Stimulated activated memory B cell treated with anti-CD40 and anti-IgM and Interleukin-4, amounts not matched to agents 10 μg/mL and 1 μg/mL and 100 μg/mL, for 72 hours (primary cell): ENCODE results near the gene UGDH.
"Not testable (repeated sequence)": the region's sequence is repeated elsewhere in the genome, so short reads cannot be mapped to it uniquely, and the experiment has no call there.

ENCODE experiments used
- ATAC-seq: fragments of 150-1000 bp; cut with Tn5 transposase; 2 replicates; pipeline ENCODE4 v1.10.0; 2021
- H3K27ac Mint-ChIP-seq: one replicate; pipeline ENCODE4 v1.8.0; 2022; ENCODE audit warnings: mild to moderate bottlenecking, mixed read lengths
- H3K27me3 Mint-ChIP-seq: one replicate; pipeline ENCODE4 v1.8.0; 2022; ENCODE audit warnings: mixed read lengths
- H3K36me3 Mint-ChIP-seq: one replicate; pipeline ENCODE4 v1.8.0; 2022; ENCODE audit warnings: mixed read lengths
- H3K4me1 Mint-ChIP-seq: one replicate; pipeline ENCODE4 v1.8.0; 2022; ENCODE audit warnings: mixed read lengths
- H3K4me3 Mint-ChIP-seq: one replicate; pipeline ENCODE4 v1.8.0; 2022; ENCODE audit warnings: mild to moderate bottlenecking, moderate library complexity, mixed read lengths
- H3K9me3 Mint-ChIP-seq: one replicate; pipeline ENCODE4 v1.8.0; 2022; ENCODE audit warnings: mixed read lengths

UGDH gene

GRCh38 chr4:39542611-39543012, 15.4 kb upstream of the UGDH start:
- no peak for ATAC-seq
- H3K27me3 Mint-ChIP-seq, result no peaks in the 10 kb centered on the region
- no peaks in the 10 kb centered on the region for H3K4me1 Mint-ChIP-seq
- no peak overlapping the region for H3K4me3 Mint-ChIP-seq
- no peak overlapping the region for H3K27ac Mint-ChIP-seq
- H3K9me3 Mint-ChIP-seq, result no peaks in the 10 kb centered on the region
- H3K36me3 Mint-ChIP-seq, result peaks cover 7% of the 10 kb centered on the region

GRCh38 chr4:39541987-39542610, 14.9 kb upstream of the UGDH start:
- Mint-ChIP-seq H3K27ac (no peak overlapping the region), H3K4me1 (no peaks in the 10 kb centered on the region), H3K9me3 (no peaks in the 10 kb centered on the region), H3K36me3 (peaks cover 7% of the 10 kb centered on the region), H3K4me3 (no peak overlapping the region), H3K27me3 (no peaks in the 10 kb centered on the region)
- no peak for ATAC-seq

GRCh38 chr4:39539089-39539611, 11.9 kb upstream of the UGDH start:
- Mint-ChIP-seq H3K27ac (no peak overlapping the region), H3K4me1 (no peaks in the 10 kb centered on the region), H3K36me3 (peaks cover 12% of the 10 kb centered on the region), H3K9me3 (no peaks in the 10 kb centered on the region), H3K27me3 (no peaks in the 10 kb centered on the region), H3K4me3 (no peak overlapping the region)
- no peak for ATAC-seq

- Mint-ChIP-seq H3K27me3 (no peaks in the 10 kb centered on the region), H3K4me1 (no peaks in the 10 kb centered on the region), H3K4me3 (no peak overlapping the region), H3K9me3 (peaks cover 20% of the 10 kb centered on the region), H3K27ac (no peak overlapping the region), H3K36me3 (peaks cover 39% of the 10 kb centered on the region)
- no peak for ATAC-seq
Measured at GRCh38 chr4:39533541-39533940, 6.3 kb upstream of the UGDH start.

GRCh38 chr4:39532237-39532636, 5.0 kb upstream of the UGDH start:
- not testable (repeated sequence) for ATAC-seq, H3K27me3 Mint-ChIP-seq, H3K27ac Mint-ChIP-seq, H3K4me3 Mint-ChIP-seq, H3K4me1 Mint-ChIP-seq
- peaks cover 39% of the 10 kb centered on the region for H3K36me3 Mint-ChIP-seq
- peaks cover 20% of the 10 kb centered on the region for H3K9me3 Mint-ChIP-seq

GRCh38 chr4:39530682-39531081, 3.4 kb upstream of the UGDH start:
- no peaks in the 10 kb centered on the region for H3K27me3 Mint-ChIP-seq
- peaks cover 39% of the 10 kb centered on the region for H3K36me3 Mint-ChIP-seq
- no peak overlapping the region for H3K27ac Mint-ChIP-seq
- H3K4me3 Mint-ChIP-seq, result no peak overlapping the region
- peaks cover 12% of the 10 kb centered on the region for H3K4me1 Mint-ChIP-seq
- peaks cover 20% of the 10 kb centered on the region for H3K9me3 Mint-ChIP-seq
- no peak for ATAC-seq

DNA sequence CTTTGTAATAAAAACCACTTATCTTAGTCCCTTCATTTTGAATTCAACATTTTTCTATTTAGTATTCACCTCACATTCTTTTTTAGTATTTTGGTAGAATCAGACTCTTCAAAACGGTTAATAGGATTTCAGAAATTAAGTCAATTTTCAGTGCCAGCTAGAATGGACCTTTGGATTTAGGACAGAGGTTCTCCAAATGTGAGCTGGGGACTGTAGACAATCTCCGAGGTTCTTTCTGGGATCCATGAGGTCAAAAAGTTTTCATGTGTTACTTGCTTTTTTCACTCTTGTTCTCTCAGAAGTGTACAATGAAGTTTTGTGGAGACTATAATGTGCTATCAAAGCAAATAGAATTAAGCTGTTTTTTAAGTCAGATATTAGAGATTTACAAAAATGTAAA, 2.3 kb upstream of the UGDH start:
- Mint-ChIP-seq H3K4me1 (peaks cover 16% of the 10 kb centered on the region), H3K9me3 (peaks cover 20% of the 10 kb centered on the region), H3K27ac (no peak overlapping the region), H3K4me3 (no peak overlapping the region), H3K27me3 (no peaks in the 10 kb centered on the region), H3K36me3 (peaks cover 37% of the 10 kb centered on the region)
- ATAC-seq, result no peak

GRCh38 chr4:39528061-39528465, 824 bp upstream of the UGDH start:
- Mint-ChIP-seq H3K27ac (peak overlapping the region; percentile 90), H3K4me1 (peaks cover 16% of the 10 kb centered on the region), H3K27me3 (no peaks in the 10 kb centered on the region), H3K4me3 (peak overlapping the region; percentile 99), H3K9me3 (peaks cover 20% of the 10 kb centered on the region), H3K36me3 (peaks cover 26% of the 10 kb centered on the region)
- ATAC-seq, result no peak

GRCh38 chr4:39526765-39527295, 409 bp downstream of the UGDH start:
- peaks cover 16% of the 10 kb centered on the region for H3K4me1 Mint-ChIP-seq
- ATAC-seq, result peak; percentile 40
- no peaks in the 10 kb centered on the region for H3K27me3 Mint-ChIP-seq
- H3K9me3 Mint-ChIP-seq, result peaks cover 11% of the 10 kb centered on the region
- peak overlapping the region; percentile 99 for H3K4me3 Mint-ChIP-seq
- H3K36me3 Mint-ChIP-seq, result peaks cover 14% of the 10 kb centered on the region
- peak overlapping the region; percentile 90 for H3K27ac Mint-ChIP-seq

DNA sequence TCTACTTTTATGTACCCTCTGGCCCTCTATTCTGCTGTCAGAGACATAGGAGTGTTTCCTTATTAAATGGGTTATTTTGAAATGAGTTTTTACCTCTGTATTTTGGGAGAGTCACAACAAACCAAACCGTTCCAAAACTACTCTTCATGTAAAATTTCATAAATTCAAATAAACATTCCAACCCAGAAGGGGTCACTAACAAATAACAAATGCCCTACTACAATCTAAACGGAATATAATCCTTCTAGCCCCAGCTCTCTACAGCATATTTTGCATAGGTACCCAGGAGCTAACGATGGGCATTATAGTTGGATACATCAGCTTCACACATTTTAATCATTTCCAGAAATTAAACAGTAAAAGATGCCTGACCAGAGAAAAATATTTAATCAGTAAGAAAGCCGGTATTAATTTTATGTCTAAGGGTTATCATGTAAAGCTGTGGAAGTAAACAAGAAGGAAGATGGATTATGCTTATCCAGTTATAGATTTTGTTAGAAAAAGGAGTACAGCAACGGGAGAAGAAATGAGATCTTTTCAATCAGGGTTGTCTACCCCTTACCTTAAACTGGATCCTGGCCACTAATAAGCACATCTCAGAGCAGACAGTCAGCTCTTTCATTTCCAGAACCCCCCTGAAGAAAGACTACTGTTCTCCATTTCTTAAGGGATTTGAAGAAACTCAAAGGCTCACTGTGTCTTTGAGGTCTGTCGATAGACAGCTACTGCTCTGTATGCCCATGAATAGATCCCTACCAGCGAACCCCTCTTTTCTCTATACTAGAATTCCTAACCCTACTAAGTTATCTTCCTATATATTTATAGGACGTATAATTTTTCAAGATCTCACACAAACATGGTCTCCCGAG, 1.2 kb downstream of the UGDH start:
- Mint-ChIP-seq H3K36me3 (peaks cover 6% of the 10 kb centered on the region), H3K27ac (peak overlapping the region; percentile 90), H3K4me3 (peak overlapping the region; percentile 99), H3K27me3 (no peaks in the 10 kb centered on the region), H3K4me1 (peaks cover 16% of the 10 kb centered on the region), H3K9me3 (peaks cover 6% of the 10 kb centered on the region)
- no peak for ATAC-seq

GRCh38 chr4:39524161-39524957, 2.9 kb downstream of the UGDH start:
- Mint-ChIP-seq H3K27me3 (no peaks in the 10 kb centered on the region), H3K27ac (no peak overlapping the region), H3K4me1 (peaks cover 16% of the 10 kb centered on the region), H3K4me3 (no peak overlapping the region), H3K36me3 (no peaks in the 10 kb centered on the region), H3K9me3 (no peaks in the 10 kb centered on the region)
- no peak for ATAC-seq

GRCh38 chr4:39522068-39522467, 5.2 kb downstream of the UGDH start:
- Mint-ChIP-seq H3K4me3 (no peak overlapping the region), H3K27me3 (no peaks in the 10 kb centered on the region), H3K27ac (no peak overlapping the region), H3K4me1 (peaks cover 16% of the 10 kb centered on the region), H3K36me3 (no peaks in the 10 kb centered on the region), H3K9me3 (no peaks in the 10 kb centered on the region)
- ATAC-seq, result no peak

GRCh38 chr4:39521253-39521919, 5.9 kb downstream of the UGDH start:
- Mint-ChIP-seq H3K27ac (no peak overlapping the region), H3K4me1 (peaks cover 11% of the 10 kb centered on the region), H3K27me3 (no peaks in the 10 kb centered on the region), H3K9me3 (no peaks in the 10 kb centered on the region), H3K4me3 (no peak overlapping the region), H3K36me3 (peaks cover 2% of the 10 kb centered on the region)
- no peak for ATAC-seq

DNA sequence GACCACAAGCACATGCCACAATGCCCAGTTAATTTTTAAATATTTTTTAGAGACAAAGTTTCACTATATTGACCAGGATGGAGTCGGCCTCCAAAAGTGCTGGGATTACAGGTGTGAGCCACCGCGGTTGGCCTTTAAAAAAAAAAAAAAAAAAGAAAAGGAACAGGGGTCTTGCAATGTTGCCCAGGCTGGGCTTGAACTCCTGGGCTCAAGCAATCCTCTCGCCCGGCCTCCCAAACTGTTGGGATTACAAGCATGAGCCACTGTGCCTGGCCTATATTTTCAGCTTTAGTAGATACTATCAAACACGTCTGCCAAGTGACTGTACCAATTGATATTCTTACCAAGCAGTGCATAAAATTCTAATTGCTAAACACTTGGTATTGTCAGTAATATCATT, 8.8 kb downstream of the UGDH start:
- H3K4me1 Mint-ChIP-seq, result no peaks in the 10 kb centered on the region
- no peak for ATAC-seq
- no peaks in the 10 kb centered on the region for H3K27me3 Mint-ChIP-seq
- no peak overlapping the region for H3K4me3 Mint-ChIP-seq
- peaks cover 6% of the 10 kb centered on the region for H3K36me3 Mint-ChIP-seq
- H3K27ac Mint-ChIP-seq, result no peak overlapping the region
- no peaks in the 10 kb centered on the region for H3K9me3 Mint-ChIP-seq
